Lung (tissue), 12 donors: ENCODE measurements around the gene MYL5. TPM values are rescaled to one million over a fixed set of nuclear protein-coding genes. Genes with fewer than 3 reads are reported as not detected.

Experiments used
- ATAC-seq: fragments of 200-7000 bp; cut with Tn5 transposase; one replicate; pipeline ENCODE4 v1.9.1; 2020; ENCODE audit warnings: moderate number of reproducible peaks; ENCODE audit not compliant: insufficient read depth, low FRiP score
- DNase-seq, 3 donors: peaks; one replicate each; pipeline ENCODE4 v3.0.0-alpha.2; 2013 to 2017
- H3K27ac ChIP-seq, 2 donors: one replicate each; pipeline ENCODE4 v1.5.1; 2013; ENCODE audit warnings: mild to moderate bottlenecking in 2 of 2, moderate library complexity in 2 of 2, control low read depth in 1 of 2, inconsistent platforms in 1 of 2, low read depth in 1 of 2, low read length in 1 of 2
- H3K27me3 ChIP-seq, 3 donors: one replicate each; pipeline ENCODE4 v1.5.1; 2013; ENCODE audit warnings: low read length in 2 of 3; ENCODE audit not compliant: control insufficient read depth in 3 of 3, insufficient read depth in 3 of 3
- H3K36me3 ChIP-seq, 4 donors: one replicate each; pipeline ENCODE4 v1.5.1; 2013; ENCODE audit warnings: low read length in 4 of 4, mild to moderate bottlenecking in 1 of 4, moderate library complexity in 1 of 4; ENCODE audit not compliant: control insufficient read depth in 4 of 4, insufficient read depth in 4 of 4
- H3K4me1 ChIP-seq, 5 donors: one replicate each; pipeline ENCODE4 v1.5.1; 2013; ENCODE audit warnings: low read length in 5 of 5, mild to moderate bottlenecking in 2 of 5, moderate library complexity in 1 of 5; ENCODE audit not compliant: control insufficient read depth in 5 of 5, insufficient read depth in 5 of 5
- H3K4me3 ChIP-seq: one replicate; pipeline ENCODE4 v1.5.1; 2013; ENCODE audit warnings: mild to moderate bottlenecking, control low read depth, moderate library complexity
- H3K9ac ChIP-seq, 2 donors: one replicate each; pipeline ENCODE4 v1.5.1; 2013; ENCODE audit warnings: low read length in 2 of 2, control low read depth in 1 of 2; ENCODE audit not compliant: insufficient read depth in 1 of 2
- H3K9me3 ChIP-seq, 4 donors: one replicate each; pipeline ENCODE4 v1.5.1; 2013; ENCODE audit warnings: low read length in 3 of 4, mild to moderate bottlenecking in 1 of 4, moderate library complexity in 1 of 4; ENCODE audit not compliant: control insufficient read depth in 4 of 4, insufficient read depth in 3 of 4
- CTCF ChIP-seq: IDR thresholded peaks from 2 replicates; pipeline ENCODE4 v1.5.1; 2012; ENCODE audit warnings: mild to moderate bottlenecking; ENCODE audit errors: control extremely low read depth, extremely low read depth
- WGBS, 2 donors: extraction: QIAGEN DNeasy Blood & Tissue Kit; methylation state at CpG; one replicate each; pipeline ENCODE4 v1.1.7; 2013; 5-methylcytosine and 5-hydroxymethylcytosine counted together
- polyA plus RNA-seq, 2 donors: library from polyadenylated mRNA; stranded (reverse); fragments of 200-250 nt; gene quantifications; one replicate each; pipeline ENCODE4 v1.2.1, GENCODE V29; 2013
- total RNA-seq, 2 donors: library from RNA; depleted of rRNA in 1 of 2; stranded (reverse); fragments of >200 nt in 1 of 2; gene quantifications; one replicate each; pipeline ENCODE4 v1.2.1, GENCODE V29; 2014 to 2021
- donor health status: control.
- donor health status: control.
- donor health status: Bipolar disorder and iron deficiency.
- donor health status: healthy.
- donor health status: DM: yes; HTN: yes; CAD: no.

MYL5 gene
- total and polyA plus RNA-seq, 4 donors, result 5.6 to 20.0 (median 10.5) TPM

DNA sequence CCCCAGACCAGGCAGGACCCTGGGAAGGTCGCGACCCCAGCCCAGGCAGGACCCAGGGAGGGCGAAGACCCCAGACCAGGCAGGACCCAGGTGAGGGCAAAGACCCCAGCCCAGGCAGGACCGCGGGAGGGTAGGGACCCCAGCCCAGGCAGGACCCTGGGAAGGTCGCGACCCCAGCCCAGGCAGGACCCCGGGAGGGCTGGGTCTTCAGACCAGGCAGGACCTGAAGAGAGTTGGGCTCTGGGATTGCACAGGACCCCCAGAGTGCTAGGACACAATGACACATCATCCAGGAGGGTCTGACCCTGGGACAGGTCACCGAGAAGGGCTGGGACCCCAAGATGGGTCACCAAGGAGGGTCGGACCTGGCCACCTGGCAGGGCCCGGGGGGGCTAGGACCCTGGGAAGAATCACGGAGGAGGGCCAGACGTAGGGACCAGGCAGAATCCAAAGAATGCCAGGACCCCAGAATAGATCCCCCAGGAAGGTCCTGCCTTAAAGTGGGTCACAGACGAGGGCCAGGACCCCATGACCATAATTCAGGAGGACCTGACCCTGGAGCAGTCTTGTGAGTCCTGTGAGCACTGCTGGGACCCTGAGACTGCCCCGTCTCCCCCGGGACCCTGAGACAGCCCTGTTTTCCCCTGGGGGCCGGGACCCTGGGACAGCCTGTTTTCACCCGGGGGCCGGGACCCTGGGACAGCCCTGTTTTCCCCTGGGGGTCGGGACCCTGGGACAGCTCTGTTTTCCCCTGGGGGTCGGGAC is 32.7 kb downstream of the MYL5 start:
- DNase-seq (no peak), ATAC-seq (no peak)
- peak overlapping the region in 1 of 2 donors; percentile 32 for H3K27ac ChIP-seq
- H3K36me3 ChIP-seq, result peaks cover 0 to 5% (median 0%) of the 10 kb centered on the region in 4 donors
- peaks cover 6 to 23% (median 11%) of the 10 kb centered on the region in 5 donors for H3K4me1 ChIP-seq
- no peaks in the 10 kb centered on the region for H3K9me3 ChIP-seq
- WGBS, 2 donors, result 47 to 68% methylated on average over 16 to 21 of the region's 21 CpGs
- H3K4me3 ChIP-seq, result peak overlapping the region; percentile 29
- H3K9ac ChIP-seq, result peak overlapping the region; percentile 58 to 84
- no peak for TF ChIP-seq CTCF
- no peaks in the 10 kb centered on the region for H3K27me3 ChIP-seq

DNA sequence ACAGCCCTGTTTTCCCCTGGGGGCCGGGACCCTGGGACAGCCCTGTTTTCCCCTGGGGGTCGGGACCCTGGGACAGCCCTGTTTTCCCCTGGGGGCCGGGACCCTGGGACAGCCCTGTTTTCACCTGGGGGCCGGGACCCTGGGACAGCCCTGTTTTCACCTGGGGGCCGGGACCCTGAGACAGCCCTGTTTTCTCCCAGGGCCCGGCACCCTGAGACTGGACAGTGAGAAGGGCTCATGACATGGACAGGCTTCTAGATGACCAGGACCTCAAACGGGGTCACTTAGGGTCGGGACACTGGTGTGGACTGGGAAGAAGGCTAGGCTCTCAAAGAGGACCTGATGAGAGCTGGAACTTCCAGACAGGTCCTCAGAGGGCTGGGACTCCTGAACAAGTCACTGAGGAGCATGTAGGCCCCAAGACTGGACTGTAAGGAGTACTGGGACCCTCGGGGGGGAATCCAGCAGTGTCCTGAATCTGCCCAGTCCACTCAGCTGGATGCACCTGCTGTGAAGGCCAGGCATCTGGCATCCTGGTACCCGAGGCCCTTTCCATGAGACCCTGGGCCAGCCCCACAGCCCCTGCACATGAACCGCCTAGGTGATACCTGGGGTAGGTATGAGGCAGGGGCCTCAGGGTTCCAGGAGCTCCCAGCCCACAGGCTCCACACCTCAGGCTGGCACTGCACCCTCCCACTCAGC is 33.7 kb downstream of the MYL5 start:
- H3K9me3 ChIP-seq, result no peaks in the 10 kb centered on the region
- WGBS, 2 donors, result 80 to 84% methylated on average over 8 to 11 of the region's 11 CpGs
- peaks cover 6 to 23% (median 11%) of the 10 kb centered on the region in 5 donors for H3K4me1 ChIP-seq
- DNase-seq (no peak), ATAC-seq (no peak)
- H3K9ac ChIP-seq, result no peak overlapping the region
- H3K36me3 ChIP-seq, result peaks cover 0 to 5% (median 0%) of the 10 kb centered on the region in 4 donors
- H3K4me3 ChIP-seq, result no peak overlapping the region
- H3K27ac ChIP-seq, result no peak overlapping the region
- H3K27me3 ChIP-seq, result no peaks in the 10 kb centered on the region
- no peak for TF ChIP-seq CTCF

- H3K27ac ChIP-seq, result no peak overlapping the region
- DNase-seq (no peak), ATAC-seq (no peak)
- TF ChIP-seq CTCF, result no peak
- WGBS, 2 donors, result 60 to 71% methylated on average over 6 of the region's 6 CpGs
- peaks cover 0 to 5% (median 0%) of the 10 kb centered on the region in 4 donors for H3K36me3 ChIP-seq
- H3K9me3 ChIP-seq, result no peaks in the 10 kb centered on the region
- peaks cover 6 to 23% (median 11%) of the 10 kb centered on the region in 5 donors for H3K4me1 ChIP-seq
- H3K9ac ChIP-seq, result no peak overlapping the region
- no peaks in the 10 kb centered on the region for H3K27me3 ChIP-seq
- H3K4me3 ChIP-seq, result no peak overlapping the region
Observed at GRCh38 chr4:708631-708933, 34.2 kb downstream of the MYL5 start.
